GM18907 (cell line): ENCODE measurements around the gene MPZL1.
"Not testable (repeated sequence)": the region's sequence is repeated elsewhere in the genome, so short reads cannot be mapped to it uniquely, and the experiment has no call there.

Experiments used
- ATAC-seq: cut with Tn5 transposase; IDR thresholded peaks from one replicate; pipeline ENCODE4 v1.9.1; 2021; ENCODE audit warnings: mild to moderate bottlenecking, moderate library complexity; ENCODE audit not compliant: unreplicated experiment

Gene MPZL1

DNA sequence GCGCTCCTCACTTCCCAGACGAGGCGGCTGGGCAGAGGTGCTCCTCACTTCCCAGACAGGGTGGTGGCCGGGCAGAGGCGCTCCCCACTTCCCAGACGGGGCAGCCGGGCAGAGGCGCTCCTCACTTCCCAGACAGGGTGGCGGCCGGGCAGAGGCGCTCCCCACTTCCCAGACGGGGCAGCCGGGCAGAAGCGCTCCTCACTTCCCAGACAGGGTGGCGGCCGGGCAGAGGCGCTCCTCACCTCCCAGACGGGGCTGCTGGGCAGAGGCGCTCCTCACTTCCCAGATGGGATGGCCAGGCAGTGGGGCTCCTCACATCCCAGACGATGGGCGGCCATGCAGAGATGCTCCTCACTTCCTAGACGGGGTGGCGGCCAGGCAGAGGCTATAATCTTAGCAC lies 84.5 kb downstream of the MPZL1 start:
- ATAC-seq, result not testable (repeated sequence)

DNA sequence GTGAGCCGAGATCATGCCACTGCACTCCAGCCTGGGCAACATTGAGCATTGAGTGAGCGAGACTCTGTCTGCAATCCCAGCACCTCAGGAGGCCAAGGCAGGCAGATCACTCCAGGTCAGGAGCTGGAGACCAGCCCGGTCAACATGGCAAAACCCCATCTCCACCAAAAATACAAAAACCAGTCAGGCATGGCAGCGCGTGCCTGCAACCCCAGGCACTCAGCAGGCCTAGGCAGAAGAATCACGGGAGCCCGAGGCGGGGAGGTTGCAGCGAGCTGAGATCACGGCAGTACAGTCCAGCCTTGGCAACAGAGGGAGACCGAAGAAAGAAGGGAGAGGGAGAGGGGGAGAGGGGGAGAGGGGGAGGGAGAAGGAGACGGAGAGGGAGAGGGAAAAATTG lies 84.9 kb downstream of the MPZL1 start:
- not testable (repeated sequence) for ATAC-seq

DNA sequence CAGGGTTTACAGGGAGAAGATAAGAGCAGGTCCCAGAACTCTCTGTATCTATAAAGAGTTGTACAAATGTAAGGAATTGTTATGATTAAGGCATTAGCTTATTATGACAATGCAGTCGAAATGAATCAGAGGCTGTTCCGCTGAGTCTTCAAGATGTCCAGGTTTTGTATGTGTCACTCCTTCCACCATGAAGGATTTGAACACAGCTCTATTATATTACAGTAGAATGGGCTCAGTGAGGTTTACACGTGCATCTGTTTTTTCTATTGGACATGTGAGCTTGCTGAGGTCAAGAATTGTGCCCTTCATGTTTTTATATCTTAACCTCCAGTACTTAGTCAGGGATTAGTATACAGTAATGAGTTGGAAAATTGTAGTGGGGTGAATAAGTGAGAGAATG lies 86.3 kb downstream of the MPZL1 start:
- no peak for ATAC-seq

DNA sequence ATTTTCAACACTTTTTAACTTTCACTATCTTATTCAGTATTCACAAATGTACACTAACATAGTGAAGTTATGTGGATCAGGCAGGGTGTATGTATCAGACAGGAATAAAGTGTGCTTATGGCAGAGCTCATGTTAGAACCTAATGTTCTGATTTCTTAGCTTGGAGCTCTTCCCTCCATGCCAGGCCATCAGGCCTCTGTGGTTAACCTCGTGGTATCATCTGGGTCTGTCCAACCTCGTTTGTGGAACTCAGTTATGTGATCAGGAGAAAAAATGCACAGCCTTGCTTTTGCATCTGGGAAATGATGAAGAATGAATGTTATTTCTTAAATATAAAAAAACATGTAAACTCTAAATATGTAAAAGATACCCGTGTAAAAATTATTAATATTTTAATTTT lies 86.9 kb downstream of the MPZL1 start:
- no peak for ATAC-seq

DNA sequence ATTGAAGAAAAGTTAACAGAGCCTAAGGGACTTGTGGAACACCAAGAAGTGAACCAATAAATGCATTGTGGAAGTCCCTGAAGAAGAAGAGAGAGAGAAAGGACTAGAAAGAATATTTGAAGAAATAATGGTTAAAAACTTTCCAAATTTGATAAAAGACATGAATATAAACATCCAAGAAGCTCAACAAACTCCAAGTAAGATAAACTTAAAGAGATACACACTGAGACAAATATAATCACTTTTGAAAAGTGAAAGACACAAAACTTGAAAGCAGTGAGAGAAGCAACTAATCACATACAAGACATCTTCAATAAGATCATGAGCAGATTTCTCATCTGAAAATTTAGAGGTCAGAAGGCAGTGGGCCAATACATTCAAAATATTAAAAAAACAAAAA lies 91.2 kb downstream of the MPZL1 start:
- no peak for ATAC-seq

DNA sequence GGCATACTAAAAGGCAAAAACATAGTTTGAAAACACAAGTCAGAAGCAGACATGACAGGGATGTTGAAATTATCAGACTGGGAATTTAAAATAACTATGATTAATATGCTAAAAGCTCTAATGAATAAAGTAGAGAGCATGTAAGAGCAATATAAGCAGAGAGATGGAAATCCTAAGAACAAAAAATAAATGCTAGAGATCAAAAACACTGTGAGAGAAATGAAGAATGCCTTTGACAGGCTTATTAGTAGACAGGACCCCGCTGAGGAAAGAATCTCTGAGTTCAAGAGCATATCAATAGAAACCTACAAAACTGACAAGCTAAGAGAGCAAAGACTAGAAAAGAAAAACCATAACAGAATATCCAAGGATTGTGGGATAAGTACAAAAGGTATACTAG lies 93.9 kb downstream of the MPZL1 start:
- ATAC-seq, result no peak

DNA sequence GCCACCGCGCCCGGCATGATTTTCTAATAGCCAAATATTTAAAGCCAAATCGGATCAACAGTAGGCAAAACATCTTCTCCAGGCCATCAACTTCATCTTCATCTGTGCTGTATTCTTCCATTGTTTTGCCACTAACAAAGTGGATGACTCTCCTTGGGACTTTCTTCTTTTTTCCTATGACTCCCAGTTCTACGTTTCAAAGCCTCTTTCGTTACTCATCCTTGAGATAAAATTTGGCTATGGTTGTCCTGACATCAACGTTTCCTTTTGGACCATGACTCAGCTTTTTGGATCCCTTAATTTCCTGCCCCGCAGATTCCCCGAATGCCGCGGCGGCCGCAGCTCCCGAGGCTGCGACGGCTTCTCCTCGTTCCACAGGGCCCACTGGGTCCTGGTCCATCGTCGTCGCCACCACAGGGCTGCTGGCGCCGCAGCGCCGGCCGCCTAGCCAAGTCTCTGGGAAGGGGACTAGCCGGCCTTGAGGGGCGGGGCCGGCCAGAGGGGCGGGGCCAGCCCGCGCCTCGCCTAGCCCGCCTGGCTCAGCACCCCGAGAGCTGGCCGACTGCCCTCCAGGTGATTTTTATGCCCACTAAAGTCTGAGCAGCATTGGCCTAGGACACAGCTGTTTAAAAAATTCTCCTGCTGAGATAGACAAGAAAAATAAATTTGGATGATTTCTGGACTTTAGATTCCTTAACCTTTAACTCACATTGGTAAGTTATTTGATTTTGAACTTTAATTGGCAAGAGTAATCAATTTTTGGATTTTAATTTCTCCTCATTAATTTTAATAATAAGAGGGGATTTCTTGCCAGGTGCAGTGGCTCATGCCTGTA lies 98.3 kb downstream of the MPZL1 start:
- peak; percentile 53 for ATAC-seq

DNA sequence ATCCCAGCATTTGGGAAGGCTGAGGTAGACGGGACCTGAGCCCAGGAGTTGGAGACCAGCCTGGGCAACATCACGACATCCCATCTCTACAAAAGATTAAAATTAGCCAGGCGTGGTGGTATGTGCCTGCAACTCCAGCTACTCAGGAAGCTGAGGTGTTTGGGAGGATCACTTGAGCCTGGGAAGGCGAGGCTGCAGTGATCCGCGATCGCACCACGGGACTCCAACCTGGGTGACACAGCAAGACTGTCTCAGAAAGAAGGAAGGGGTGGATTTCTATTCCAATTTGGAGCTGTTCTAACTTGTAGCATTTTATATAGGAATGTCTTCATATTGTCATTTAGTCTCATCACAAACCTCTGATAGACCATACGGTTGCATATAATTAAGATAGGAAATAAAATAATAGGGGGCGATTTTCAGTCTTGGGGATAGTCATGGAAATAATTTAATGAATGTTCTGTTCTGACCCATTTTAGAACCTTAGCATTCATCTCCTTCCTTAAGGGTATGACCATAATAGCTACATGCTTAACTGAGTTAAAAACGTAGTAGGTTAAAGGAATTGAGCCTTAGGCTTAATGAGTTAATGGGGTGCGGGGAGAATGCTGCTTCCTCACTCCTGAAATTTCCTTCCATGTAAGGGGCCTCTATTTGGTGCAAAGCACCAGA lies 99.0 kb downstream of the MPZL1 start:
- ATAC-seq, result no peak

DNA sequence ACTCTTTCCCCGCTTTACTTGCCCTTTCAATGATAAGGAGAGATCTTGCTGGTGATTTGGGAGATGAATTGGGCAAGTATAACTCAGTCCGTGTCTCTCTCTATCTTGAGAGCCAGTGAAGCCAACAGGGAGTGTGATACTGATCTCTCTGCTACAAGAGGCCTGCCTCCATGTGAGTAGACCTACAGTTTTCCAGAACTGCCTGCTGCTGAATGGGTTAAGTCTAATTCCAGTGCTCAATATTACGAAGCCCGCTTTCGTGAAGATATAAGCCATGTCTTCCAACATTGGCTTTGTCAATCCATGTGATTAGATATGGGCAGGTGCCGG lies 99.5 kb downstream of the MPZL1 start:
- no peak for ATAC-seq

DNA sequence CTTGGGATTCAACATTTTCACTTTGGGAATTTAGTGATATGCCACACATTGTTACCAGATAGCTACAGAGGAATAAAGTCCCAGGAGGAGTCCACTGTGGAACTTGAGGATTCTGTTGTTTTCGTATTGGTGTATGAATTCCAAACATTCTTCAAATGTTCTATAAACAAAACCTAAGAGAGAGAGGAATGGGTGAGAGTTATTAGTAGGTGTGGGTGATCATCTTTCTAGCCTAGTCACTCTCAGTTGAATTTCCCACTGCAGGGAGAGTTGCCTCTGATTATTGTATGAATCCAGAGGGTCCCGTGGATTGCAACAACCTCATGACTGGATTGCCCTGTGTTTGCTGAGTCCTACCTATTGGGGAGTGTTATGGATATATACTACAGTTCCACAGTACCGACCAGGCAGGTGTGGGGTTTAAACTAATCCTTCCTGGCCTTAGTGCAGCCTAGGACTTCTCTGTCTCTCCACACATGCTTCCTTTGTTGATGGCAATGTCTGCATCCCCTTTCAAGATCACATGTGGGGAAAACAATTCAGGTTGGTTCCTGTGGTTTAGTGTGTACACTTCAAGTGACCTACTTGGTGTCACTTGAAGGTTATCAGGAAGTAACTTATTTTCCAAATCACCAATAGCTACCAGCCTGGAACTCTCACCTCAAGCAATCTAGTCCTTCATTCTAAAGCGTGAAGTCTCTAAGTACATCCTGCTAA lies 100.3 kb downstream of the MPZL1 start:
- no peak for ATAC-seq

DNA sequence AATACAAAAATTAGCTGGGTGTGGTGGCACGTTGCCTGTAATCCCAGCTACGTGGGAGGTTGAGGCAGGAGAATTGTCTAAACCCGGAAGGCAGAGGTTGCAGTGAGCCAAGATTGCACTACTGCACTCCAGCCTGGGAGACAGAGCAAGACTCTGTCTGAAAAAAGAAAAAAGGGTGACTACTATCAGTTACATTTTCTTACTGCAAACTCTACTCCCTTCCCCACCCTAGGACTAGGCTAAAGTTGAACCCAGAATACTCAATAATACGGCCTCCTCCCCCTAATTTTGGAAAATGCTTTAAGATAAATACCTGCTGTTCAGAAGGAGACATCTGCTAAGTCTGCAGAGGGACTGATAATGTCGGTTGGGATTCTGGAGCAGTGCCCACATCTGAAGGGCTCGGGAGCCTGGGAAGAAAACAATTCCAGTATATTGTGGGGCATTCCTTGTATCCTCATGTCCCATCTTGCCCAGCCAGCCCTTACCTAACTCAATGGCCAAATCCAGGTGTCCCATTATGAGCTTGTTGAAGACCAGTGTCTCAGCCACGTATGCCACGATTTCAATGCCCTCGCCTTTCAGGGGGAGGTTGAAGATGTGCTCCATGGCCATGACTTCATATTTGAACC lies 102.5 kb downstream of the MPZL1 start:
- no peak for ATAC-seq

DNA sequence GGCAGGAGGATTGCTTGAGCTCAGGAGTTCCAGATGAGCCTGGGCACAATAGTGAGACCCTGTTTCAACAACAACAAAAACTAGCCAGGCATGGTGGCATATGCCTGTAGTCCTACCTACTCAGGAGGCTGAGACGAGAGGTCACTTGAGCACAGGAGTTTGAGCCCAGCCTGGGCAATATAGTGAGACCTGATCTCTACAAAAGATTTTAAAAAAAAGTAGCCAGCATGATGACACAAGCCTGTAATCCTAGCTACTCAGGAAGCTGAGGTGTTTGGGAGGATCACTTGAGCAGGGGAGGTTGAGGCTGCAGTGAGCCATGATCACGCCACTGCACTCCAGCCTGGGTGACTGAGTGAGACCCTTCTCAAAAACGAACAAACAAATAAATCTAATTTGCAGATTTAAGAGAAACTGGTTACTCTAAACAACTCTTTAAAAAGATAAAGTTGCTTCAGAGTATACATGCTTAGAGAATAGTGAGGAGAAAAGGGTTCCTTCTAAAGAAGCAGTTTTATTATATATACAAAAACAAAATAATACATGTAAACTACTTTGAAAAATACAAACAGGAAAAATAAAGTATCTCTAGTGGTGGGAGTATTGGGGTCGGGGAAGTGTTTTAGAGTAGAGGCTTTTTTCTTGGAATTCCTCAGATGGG lies 103.8 kb downstream of the MPZL1 start:
- no peak for ATAC-seq

DNA sequence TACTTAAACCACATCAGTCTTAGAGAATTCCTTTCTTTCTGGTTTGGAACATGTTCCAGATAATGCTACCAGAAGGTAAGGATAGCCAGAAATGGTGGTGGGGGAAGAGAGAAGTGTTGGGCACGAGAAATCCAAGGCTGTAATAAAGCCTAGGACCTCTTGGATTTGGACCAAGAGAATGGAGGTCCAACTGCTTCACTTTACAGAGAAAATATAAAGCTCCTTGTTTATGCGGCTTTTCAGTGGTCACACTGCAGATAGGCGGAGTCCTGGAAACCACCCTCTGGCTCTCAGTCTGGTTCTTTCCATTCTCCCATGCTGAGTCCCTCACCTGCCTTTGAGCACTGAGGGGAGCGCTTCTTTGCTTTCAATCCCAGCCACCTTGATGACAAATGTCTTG lies 104.3 kb downstream of the MPZL1 start:
- no peak for ATAC-seq

DNA sequence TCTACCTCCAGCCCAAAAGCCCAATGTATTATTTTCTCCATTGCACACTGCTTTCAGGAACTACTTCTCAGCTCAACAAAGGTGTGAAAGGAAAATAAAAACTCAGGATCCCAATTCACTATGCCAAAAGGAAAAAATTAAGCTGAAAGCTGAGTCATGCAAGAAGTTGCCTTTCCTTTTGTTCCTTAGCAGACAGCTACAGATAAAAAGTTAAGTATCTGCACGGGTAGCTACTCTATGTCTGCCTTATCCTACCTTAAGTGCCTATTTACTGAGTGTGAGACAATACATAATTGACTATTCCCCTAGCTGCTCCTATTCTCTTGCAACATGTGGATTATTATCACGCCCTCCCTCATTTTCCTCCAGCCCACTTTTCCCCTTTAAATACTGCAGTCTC lies 108.1 kb downstream of the MPZL1 start:
- no peak for ATAC-seq

DNA sequence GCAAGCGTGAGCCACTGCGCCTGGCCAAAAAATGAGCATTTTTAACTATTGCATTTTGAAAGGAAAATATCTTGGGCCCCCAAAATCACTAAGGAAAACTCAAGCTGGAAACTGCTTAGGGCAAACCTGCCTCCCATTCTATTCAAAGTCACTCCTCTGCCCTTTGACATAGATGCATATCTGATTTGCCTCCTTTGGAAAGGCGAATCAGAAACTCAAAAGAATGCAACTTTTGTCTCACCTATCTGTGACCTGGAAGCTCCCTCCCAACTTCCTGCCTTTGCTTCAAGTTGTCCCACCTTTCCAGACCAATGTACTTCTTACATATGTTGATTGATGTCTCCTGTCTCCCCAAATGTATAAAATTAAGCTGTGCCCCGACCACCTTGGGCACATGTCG lies 108.9 kb downstream of the MPZL1 start:
- not testable (repeated sequence) for ATAC-seq

DNA sequence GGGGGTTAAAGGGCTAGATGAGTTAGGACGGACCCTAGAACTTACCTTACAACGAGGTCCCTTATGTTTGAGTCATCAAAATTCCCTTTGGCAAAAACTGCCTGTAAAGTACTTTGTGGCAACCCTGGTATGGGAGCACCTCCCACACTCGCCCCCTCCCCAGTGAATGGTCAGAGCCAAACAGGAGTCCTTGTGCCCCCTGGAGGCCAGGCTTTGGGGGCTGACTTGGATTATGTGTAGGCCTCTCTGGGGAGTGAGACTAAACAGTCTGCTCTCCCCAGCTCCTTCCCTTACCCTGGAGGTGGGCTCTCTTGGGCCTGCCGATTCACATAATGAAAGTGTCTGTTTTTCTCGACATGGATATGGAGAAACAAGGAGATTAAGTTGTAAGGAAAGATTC lies 110.9 kb downstream of the MPZL1 start:
- ATAC-seq, result no peak

DNA sequence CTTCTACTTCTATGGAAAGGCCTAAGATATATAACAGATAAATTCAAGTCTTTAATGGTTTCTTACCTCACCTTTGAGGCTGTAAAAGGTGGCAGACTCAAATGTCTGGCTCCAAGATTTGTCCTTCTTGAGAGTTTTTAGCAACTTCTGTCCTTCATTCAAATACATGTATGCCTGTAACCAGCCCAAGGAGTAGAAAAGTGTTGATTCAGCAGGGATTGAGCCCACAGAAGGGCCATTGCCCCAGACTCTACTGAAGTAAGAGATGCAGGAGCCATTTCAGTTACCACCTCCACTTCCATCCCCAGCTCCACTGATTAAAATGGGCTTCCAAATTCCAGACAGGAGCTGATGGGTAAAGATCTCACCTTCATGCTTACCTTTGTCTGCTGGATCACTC lies 112.1 kb downstream of the MPZL1 start:
- no peak for ATAC-seq

DNA sequence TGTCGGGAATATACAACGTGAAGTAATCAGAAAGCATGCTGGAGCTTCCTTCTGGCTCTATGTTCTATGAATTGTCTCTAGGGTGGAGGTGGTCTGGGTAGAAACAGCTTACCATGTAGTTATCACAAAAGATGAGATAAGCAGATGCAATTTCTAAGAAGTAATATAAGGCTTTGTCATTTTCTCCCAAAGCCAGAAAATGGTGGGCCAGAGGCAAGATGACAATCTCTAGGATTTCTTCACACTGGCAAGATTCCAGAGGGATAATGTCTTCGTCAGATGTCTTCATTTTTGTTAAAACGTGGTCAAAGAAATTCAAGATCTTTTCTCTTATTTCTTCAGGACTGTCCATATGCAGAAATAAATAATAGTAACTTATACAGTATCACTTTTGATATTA lies 114.4 kb downstream of the MPZL1 start:
- ATAC-seq, result no peak

DNA sequence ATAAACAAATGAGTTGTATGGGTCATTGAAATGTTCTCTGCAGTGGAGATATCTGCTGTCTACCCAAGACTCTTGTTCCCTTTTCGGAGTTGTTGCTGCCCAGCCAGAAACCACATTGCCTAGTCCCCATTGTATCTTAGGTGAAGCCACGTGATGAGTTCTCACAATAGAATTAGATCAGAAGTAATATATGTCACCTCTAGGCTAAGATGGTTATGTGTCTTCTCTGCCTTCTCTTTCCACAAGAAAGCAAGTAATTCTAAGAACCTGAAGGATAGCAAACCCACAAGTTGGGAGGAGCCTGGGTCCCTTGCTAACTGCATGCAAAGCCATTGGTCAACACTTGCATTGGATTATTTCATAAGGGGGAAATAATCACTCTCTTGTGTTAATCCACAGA lies 115.5 kb downstream of the MPZL1 start:
- ATAC-seq, result no peak

DNA sequence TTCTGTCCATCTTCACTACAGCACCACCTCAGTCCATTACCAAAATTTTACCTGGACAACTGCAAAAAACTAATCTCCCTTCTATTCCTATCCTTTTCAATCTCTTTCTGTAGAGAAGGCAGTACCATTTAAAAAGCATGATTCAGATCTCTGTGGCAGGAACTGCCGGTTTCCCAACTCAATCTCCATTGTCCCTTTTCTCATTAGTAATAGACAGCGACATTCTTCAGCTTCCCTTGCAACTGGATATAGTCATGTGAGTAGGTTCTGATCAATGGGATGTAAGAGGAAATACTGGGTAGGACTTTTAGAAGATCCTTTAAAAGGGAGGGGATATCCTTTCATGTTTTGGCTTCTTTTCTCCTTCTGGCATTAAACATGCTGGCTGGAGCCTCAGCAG lies 117.2 kb downstream of the MPZL1 start:
- ATAC-seq, result no peak
